ENCODE data around the gene TNFRSF25. TPM values are rescaled to one million over a fixed set of nuclear protein-coding genes. Genes with fewer than 3 reads are reported as not detected.

The TNFRSF25 gene
- total and polyA plus RNA-seq, 2 experiments from 2014 or later, result 13.6 to 25.3 TPM

DNA sequence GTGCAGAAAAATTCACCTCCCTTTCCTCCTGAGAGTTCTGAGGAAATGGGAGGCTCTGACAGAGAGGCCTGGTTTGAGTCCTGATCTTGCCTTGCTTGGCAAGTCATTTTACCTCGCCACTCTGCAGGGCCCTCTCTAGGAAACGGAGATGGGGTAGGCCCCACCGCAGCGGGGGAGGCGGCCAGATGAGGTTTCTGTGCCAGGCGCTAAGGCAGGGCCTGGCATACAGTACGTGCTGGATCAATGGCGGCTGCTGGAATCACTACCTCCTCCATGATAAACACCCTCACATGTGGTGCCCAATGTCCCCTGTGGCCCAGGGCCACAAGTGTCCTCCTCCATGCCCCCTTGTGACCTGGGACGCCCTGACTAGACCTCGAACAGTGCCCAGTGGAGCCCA is 26.0 kb upstream of the TNFRSF25 start:
- H3F3A ChIP-seq (replicated peaks; ENCODE audit: low read depth), result peaks cover 17% of the 10 kb centered on the region
- no peak overlapping the region for H3K27ac Mint-ChIP-seq
- no peak overlapping the region for H2AFZ ChIP-seq

More for the DNA sequence above, 26.0 kb upstream of the TNFRSF25 start:
- peak overlapping the region; percentile 97 for H3K4me2 ChIP-seq
- H3K4me3 Mint-ChIP-seq, result peak overlapping the region; percentile 74
- ATAC-seq, result no peak
- H3K4me1 Mint-ChIP-seq, result peaks cover 34% of the 10 kb centered on the region
- H3K4me3 ChIP-seq, result peak overlapping the region; percentile 94
- no peaks in the 10 kb centered on the region; the same call in 1 of the 2 replicates for H4K20me1 ChIP-seq (replicated peaks; ENCODE audit: insufficient read depth)
- TF ChIP-seq, protein P1, sequence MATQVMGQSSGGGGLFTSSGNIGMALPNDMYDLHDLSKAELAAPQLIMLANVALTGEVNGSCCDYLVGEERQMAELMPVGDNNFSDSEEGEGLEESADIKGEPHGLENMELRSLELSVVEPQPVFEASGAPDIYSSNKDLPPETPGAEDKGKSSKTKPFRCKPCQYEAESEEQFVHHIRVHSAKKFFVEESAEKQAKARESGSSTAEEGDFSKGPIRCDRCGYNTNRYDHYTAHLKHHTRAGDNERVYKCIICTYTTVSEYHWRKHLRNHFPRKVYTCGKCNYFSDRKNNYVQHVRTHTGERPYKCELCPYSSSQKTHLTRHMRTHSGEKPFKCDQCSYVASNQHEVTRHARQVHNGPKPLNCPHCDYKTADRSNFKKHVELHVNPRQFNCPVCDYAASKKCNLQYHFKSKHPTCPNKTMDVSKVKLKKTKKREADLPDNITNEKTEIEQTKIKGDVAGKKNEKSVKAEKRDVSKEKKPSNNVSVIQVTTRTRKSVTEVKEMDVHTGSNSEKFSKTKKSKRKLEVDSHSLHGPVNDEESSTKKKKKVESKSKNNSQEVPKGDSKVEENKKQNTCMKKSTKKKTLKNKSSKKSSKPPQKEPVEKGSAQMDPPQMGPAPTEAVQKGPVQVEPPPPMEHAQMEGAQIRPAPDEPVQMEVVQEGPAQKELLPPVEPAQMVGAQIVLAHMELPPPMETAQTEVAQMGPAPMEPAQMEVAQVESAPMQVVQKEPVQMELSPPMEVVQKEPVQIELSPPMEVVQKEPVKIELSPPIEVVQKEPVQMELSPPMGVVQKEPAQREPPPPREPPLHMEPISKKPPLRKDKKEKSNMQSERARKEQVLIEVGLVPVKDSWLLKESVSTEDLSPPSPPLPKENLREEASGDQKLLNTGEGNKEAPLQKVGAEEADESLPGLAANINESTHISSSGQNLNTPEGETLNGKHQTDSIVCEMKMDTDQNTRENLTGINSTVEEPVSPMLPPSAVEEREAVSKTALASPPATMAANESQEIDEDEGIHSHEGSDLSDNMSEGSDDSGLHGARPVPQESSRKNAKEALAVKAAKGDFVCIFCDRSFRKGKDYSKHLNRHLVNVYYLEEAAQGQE (IDR thresholded peaks at IDR 0.05; ENCODE audit: unreplicated experiment), result no peak
- TF ChIP-seq EZH2 (IDR thresholded peaks at IDR 0.05; ENCODE audit: low read depth, unreplicated experiment) (no peak), JUNB (IDR thresholded peaks at IDR 0.05; ENCODE audit: unreplicated experiment) (no peak), CREB1 (CRISPR knock-in tag; IDR thresholded peaks at IDR 0.05; ENCODE audit: low read depth) (no peak), NANOG (IDR thresholded peaks at IDR 0.05; ENCODE audit: borderline replicate concordance) (no peak), ZNF331 (CRISPR knock-in tag; IDR thresholded peaks at IDR 0.05; ENCODE audit: low read depth) (no peak), ZNF114 (CRISPR knock-in tag; IDR thresholded peaks at IDR 0.05) (no peak), EZH2phosphoT487 (IDR thresholded peaks at IDR 0.05; ENCODE audit: unreplicated experiment) (no peak), STAT1 (IDR thresholded peaks at IDR 0.05; ENCODE audit: unreplicated experiment) (no peak), POLR2AphosphoS5 (IDR thresholded peaks at IDR 0.05; ENCODE audit: low read depth) (no peak)
- TF ChIP-seq, protein P2, sequence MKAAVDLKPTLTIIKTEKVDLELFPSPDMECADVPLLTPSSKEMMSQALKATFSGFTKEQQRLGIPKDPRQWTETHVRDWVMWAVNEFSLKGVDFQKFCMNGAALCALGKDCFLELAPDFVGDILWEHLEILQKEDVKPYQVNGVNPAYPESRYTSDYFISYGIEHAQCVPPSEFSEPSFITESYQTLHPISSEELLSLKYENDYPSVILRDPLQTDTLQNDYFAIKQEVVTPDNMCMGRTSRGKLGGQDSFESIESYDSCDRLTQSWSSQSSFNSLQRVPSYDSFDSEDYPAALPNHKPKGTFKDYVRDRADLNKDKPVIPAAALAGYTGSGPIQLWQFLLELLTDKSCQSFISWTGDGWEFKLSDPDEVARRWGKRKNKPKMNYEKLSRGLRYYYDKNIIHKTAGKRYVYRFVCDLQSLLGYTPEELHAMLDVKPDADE (IDR thresholded peaks at IDR 0.05), result no peak
- TF ChIP-seq, protein P3, sequence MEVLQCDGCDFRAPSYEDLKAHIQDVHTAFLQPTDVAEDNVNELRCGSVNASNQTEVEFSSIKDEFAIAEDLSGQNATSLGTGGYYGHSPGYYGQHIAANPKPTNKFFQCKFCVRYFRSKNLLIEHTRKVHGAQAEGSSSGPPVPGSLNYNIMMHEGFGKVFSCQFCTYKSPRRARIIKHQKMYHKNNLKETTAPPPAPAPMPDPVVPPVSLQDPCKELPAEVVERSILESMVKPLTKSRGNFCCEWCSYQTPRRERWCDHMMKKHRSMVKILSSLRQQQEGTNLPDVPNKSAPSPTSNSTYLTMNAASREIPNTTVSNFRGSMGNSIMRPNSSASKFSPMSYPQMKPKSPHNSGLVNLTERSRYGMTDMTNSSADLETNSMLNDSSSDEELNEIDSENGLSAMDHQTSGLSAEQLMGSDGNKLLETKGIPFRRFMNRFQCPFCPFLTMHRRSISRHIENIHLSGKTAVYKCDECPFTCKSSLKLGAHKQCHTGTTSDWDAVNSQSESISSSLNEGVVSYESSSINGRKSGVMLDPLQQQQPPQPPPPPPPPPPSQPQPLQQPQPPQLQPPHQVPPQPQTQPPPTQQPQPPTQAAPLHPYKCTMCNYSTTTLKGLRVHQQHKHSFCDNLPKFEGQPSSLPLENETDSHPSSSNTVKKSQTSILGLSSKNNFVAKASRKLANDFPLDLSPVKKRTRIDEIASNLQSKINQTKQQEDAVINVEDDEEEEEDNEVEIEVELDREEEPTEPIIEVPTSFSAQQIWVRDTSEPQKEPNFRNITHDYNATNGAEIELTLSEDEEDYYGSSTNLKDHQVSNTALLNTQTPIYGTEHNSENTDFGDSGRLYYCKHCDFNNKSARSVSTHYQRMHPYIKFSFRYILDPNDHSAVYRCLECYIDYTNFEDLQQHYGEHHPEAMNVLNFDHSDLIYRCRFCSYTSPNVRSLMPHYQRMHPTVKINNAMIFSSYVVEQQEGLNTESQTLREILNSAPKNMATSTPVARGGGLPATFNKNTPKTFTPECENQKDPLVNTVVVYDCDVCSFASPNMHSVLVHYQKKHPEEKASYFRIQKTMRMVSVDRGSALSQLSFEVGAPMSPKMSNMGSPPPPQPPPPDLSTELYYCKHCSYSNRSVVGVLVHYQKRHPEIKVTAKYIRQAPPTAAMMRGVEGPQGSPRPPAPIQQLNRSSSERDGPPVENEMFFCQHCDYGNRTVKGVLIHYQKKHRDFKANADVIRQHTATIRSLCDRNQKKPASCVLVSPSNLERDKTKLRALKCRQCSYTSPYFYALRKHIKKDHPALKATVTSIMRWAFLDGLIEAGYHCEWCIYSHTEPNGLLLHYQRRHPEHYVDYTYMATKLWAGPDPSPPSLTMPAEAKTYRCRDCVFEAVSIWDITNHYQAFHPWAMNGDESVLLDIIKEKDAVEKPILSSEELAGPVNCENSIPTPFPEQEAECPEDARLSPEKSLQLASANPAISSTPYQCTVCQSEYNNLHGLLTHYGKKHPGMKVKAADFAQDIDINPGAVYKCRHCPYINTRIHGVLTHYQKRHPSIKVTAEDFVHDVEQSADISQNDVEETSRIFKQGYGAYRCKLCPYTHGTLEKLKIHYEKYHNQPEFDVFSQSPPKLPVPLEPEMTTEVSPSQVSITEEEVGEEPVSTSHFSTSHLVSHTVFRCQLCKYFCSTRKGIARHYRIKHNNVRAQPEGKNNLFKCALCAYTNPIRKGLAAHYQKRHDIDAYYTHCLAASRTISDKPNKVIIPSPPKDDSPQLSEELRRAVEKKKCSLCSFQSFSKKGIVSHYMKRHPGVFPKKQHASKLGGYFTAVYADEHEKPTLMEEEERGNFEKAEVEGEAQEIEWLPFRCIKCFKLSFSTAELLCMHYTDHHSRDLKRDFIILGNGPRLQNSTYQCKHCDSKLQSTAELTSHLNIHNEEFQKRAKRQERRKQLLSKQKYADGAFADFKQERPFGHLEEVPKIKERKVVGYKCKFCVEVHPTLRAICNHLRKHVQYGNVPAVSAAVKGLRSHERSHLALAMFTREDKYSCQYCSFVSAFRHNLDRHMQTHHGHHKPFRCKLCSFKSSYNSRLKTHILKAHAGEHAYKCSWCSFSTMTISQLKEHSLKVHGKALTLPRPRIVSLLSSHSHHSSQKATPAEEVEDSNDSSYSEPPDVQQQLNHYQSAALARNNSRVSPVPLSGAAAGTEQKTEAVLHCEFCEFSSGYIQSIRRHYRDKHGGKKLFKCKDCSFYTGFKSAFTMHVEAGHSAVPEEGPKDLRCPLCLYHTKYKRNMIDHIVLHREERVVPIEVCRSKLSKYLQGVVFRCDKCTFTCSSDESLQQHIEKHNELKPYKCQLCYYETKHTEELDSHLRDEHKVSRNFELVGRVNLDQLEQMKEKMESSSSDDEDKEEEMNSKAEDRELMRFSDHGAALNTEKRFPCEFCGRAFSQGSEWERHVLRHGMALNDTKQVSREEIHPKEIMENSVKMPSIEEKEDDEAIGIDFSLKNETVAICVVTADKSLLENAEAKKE (CRISPR knock-in tag; IDR thresholded peaks at IDR 0.05), result no peak
- TF ChIP-seq, protein P4, sequence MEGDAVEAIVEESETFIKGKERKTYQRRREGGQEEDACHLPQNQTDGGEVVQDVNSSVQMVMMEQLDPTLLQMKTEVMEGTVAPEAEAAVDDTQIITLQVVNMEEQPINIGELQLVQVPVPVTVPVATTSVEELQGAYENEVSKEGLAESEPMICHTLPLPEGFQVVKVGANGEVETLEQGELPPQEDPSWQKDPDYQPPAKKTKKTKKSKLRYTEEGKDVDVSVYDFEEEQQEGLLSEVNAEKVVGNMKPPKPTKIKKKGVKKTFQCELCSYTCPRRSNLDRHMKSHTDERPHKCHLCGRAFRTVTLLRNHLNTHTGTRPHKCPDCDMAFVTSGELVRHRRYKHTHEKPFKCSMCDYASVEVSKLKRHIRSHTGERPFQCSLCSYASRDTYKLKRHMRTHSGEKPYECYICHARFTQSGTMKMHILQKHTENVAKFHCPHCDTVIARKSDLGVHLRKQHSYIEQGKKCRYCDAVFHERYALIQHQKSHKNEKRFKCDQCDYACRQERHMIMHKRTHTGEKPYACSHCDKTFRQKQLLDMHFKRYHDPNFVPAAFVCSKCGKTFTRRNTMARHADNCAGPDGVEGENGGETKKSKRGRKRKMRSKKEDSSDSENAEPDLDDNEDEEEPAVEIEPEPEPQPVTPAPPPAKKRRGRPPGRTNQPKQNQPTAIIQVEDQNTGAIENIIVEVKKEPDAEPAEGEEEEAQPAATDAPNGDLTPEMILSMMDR (conservative IDR thresholded peaks at IDR 0.05; ENCODE audit: low read depth in 2 of 2), result no peak
- H3K36me3 ChIP-seq (ENCODE audit: insufficient read depth), result no peaks in the 10 kb centered on the region
- H3K27me3 ChIP-seq (ENCODE audit: insufficient read depth), result peaks cover 14% of the 10 kb centered on the region
- H3K9me2 ChIP-seq (ENCODE audit: insufficient read depth), result no peaks in the 10 kb centered on the region
- no peaks in the 10 kb centered on the region for H3K9me3 Mint-ChIP-seq
- DNase-seq (ENCODE audit: low spot score), result no peak
- H3K36me3 Mint-ChIP-seq (ENCODE audit: low read depth), result no peaks in the 10 kb centered on the region
- no peaks in the 10 kb centered on the region for H3K79me2 ChIP-seq (replicated peaks; ENCODE audit: insufficient read depth)
- H3K4me1 ChIP-seq (ENCODE audit: insufficient read depth), result peaks cover 33% of the 10 kb centered on the region
- H3K27me3 Mint-ChIP-seq (ENCODE audit: insufficient read depth, low read depth, poor library complexity), result peaks cover 29% of the 10 kb centered on the region
- no peak overlapping the region for H3K27ac ChIP-seq (ENCODE audit: low read depth)

Data from GM23338 (cell line).